Ramos (cell line): ENCODE measurements around the gene OR5M10.
"Not testable (repeated sequence)": the region's sequence is repeated elsewhere in the genome, so short reads cannot be mapped to it uniquely, and the experiment has no call there.

Source experiments
- in situ Hi-C: fragments of 300-500 bp; cut with MboI; formaldehyde crosslinking; loops from one replicate; pipeline ENCODE4 v1.14.3; 2022; ENCODE audit warnings: low sequenced_read_pairs; ENCODE audit not compliant: unreplicated experiment

The OR5M10 gene

DNA sequence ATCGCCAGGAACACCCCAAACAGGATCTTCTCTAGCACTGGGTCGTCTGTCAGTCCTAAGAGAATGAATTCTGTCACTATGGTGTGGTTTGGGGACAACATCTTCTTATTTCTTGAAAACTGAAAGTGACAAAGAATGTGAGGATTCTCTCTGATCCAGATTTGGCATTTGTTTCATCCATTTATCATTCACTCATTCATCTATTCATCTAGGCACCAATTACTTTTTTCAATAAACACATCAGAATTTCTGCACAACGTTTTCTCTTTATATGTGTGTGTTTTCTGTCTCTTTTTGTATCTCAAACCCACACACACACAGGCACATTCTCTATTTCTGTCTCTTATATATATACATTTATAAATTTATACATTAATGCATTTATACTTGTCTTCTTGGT is at the start of gene OR5M10:
OR5M10 (minus strand) TSS at position 101 of the 400 bp plus-strand sequence; CDS start at position 101, 0 bp downstream.
- in situ Hi-C loops = no loop called here

DNA sequence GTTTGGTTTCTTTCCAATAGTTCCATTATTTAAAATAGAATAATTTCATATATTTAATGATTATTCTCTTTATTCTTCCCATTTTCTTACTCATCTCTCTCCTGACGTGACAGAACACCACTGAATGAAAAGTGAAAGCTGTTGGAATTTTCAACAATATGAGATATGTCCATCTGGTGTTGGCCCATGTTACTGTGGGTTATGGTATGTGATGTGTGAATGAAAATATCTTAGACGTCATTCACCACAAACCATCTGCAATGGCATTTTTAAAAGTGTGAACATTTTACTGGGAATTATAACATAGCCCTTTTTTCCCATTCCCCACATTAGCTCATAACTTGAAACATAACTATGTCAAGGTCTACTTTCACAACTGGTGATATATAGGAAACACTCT is 48.4 kb upstream of the OR5M10 start:
- in situ Hi-C loops = loop anchor here (25.0 kb wide), 1 partner anchor 89 kb away; the partner anchor contains the start of gene OR5M11

DNA sequence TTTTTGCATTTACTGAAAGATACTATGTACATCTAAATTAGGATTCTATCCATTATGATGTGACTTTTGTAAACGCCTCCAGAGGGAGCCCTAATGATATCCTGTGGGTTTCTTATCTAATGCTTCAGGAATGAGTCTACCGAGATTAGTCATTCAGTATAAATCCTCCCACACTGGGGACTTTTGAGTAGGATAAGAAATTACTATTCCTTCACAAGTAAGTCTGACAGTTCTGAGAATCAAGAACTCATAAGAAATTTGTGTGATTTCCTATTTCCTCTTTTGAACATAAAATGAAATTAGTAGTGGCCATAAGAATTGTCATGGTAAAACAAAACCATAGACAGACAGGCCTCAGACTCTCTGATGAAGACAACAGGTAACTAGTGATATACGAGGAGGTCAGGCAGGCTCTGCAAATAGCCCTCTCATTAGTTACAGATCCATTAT is 47.2 kb upstream of the OR5M10 start:
- in situ Hi-C loops = loop anchor here (25.0 kb wide), 1 partner anchor 87 kb away; the partner anchor contains the start of gene OR5M11

DNA sequence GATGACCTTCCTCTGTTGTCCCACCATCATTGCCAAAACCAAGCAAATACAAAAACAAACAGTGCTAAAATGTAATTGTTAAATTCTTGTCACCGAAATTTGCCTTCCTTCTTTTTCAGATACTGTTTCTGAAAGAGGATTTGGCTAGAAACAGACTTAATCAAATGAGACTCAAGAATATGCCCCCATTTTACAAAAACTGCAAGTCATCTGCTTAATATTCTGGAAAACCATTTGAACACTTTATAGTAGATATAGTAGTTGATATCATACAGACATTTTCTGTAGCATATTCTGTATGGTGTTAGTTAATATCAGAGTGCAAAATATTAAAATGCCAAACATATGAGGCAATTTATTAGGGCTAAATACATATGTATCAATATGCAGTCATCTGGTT is 33.7 kb upstream of the OR5M10 start:
- in situ Hi-C loops = no loop called here

DNA sequence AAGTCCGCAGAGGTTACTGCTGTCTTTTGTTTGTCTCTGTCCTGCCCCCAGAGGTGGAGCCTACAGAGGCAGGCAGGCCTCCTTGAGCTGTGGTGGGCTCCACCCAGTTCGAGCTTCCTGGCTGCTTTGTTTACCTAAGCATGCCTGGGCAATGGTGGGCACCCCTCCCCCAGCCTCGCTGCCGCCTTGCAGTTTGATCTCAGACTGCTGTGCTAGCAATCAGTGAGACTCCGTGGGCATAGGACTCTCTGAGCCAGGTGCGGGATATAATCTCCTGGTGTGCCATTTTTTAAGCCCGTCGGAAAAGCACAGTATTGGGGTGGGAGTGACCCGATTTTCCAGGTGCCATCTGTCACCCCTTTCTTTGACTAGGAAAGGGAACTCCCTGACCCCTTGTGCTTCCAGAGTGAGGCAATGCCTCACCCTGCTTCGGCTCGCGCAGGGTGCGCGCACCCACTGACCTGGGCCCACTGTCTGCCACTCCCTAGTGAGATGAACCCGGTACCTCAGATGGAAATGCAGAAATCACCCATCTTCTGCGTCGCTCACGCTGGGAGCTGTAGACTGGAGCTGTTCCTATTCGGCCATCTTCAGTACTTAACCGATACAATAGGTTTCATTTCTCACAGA is 14.7 kb upstream of the OR5M10 start:
- in situ Hi-C loops = not testable (repeated sequence)

DNA sequence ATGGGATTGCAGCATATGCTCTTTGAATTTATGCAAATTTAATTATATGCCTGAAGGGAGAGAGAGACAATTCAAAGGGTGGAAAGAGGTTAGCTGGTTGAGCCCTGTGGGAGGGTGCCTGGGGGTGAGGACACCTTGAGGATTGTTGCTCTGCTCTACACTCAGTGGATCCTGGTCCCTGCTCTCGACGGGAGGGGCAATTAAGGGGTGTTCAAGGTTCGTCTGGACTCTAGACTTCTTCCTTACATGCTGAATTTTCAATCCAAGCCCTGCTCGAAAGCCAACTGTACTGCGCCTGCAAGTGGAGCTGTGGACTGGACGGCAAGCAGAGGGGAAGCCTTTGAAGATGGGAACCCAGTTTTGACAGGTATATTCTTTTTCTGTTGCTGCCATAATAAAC is 18.9 kb downstream of the OR5M10 start:
- in situ Hi-C loops = no loop called here

DNA sequence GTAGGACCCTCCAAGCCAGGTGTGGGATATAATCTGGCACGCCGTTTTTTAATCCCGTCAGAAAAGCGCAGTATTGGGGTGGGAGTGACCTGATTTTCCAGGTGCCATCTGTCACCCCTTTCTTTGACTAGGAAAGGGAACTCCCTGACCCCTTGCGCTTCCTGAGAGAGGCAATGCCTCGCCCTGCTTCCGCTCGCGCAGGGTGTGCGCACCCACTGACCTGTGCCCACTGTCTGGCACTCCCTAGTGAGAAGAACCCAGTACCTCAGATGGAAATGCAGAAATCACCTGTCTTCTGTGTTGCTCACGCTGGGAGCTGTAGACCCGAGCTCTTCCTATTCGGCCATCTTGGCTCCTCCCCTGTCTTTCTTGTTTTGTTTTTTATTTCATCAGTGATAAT is 22.8 kb downstream of the OR5M10 start:
- in situ Hi-C loops = not testable (repeated sequence)

DNA sequence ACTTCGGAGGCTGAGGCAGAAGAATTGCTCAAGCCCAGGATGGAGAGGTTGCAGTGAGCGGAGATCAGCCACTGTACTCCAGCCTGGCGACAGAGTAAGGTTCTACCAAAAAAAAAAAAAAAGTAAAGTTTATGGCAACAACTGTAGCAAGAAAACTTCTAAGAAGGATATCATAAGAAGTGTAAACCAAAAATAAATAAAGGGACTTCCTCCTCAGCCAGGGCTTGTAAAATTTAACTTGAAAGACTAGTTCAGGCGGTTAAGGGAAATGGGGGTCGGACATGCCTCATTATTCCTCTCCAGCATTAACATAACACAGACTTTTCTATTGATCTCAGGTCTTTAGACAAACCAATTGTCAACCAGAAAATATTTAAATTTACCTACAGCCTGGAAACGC is 32.0 kb downstream of the OR5M10 start:
- in situ Hi-C loops = loop anchor here (25.0 kb wide), 1 partner anchor 92 kb away; the partner anchor contains the start of gene OR5AP2

DNA sequence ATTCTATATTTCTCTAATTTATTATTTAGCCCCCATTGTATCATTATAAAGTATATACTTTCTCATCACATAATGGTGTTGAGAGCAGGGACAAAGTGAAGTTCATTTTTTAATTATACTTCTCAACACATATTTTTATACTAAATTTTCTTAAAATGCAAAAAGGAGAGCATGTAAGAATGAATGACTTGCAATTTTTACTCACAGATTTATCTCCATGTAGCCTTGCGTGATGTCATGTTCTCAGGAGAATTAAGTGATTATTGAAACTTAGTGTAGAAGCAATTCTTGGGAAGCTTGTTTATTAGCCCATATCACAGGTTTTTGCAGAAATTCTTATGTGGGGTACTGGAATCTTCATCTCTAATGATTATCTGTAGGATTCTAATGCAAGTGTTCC is 33.8 kb downstream of the OR5M10 start:
- in situ Hi-C loops = loop anchor here (25.0 kb wide), 1 partner anchor 94 kb away; the partner anchor contains the start of gene OR5AP2

DNA sequence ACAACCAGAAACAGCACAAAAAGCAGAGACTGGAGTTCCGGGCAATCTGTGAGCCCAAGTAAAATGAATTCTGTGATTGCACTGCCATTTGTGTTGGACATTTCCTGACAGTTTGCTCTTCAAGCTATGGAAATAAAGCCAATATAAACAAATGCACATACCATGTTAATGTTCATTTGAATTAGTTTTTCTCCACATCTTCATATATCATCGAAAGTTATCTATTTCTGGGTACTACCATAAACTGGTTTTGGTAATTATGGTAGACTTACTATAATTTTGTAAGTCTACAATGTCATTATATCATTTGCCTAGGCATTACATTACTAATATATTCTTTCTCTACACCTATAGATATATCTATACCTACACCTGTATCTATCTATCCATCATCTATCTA is 34.4 kb downstream of the OR5M10 start, which contains the start of gene OR5M11:
OR5M11 (minus strand) TSS at position 101 of the 400 bp plus-strand sequence; CDS start at position 101, 0 bp downstream.
- in situ Hi-C loops = loop anchor here (25.0 kb wide), 1 partner anchor 94 kb away; the partner anchor contains the start of gene OR5AP2

DNA sequence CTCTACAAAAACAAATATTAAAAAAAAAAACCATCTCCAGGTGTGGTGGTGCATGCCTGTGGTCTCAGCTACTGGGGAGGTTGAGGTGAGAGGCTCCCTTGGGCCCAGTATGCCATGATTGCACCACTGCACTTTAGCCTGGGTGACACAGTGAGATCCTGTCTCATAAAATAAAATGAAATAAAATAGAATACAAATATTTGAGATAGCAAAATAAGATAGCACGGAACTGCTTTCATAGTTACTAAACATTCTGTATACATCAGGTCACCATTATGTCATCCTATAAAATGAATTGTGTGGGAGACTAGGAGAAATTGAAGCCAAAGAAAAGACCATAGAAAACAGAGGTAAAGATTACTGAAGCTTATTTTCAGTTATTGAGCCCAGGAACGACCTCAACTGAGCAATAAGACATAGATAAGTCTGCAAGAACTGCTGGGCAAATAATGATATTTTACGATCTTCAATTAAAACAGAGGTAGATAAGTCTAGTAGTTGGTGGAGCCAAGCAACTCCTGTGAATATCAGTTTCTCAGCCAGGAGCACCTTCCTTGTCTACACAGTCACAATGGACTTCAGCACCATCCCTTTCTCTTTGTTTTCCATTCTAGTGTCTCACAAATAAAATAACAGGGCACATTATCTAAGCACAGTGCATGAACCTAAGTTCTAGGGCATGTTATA is 44.3 kb downstream of the OR5M10 start:
- in situ Hi-C loops = loop anchor here (25.0 kb wide), 1 partner anchor 104 kb away; the partner anchor contains the start of gene OR5AP2

DNA sequence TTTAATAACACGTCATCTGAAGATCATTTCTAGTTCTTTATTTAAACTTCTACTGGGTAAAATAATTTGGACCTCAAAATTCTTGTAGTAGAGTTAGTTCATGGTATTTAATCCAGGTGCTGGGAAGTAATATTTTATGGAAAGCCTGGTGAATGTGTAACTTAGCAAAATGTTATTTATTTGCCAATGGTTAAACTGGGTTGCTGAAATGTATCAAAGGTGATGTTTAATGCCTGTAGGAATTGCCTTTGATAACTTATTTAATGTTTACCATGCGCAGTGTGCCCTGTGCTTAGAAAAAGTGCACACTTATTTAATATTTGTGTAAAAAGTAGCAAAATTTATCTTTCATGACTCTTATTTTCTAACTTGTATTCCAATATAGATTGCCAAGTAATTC is 45.7 kb downstream of the OR5M10 start:
- in situ Hi-C loops = loop anchor here (25.0 kb wide), 1 partner anchor 105 kb away; the partner anchor contains the start of gene OR5AP2
